Astrocyte of the cerebellum (primary cell): ENCODE data around the gene TFDP2.
"Not testable (repeated sequence)": the region's sequence is repeated elsewhere in the genome, so short reads cannot be mapped to it uniquely, and the experiment has no call there.

ENCODE experiments used
- DNase-seq: peaks from one replicate; pipeline ENCODE4 v3.0.0-alpha.2; 2011; ENCODE audit warnings: low read depth
- H3K4me3 ChIP-seq: 2 replicates; pipeline ENCODE4 v1.5.1; 2011; ENCODE audit warnings: mild to moderate bottlenecking, low read depth, low read length, moderate library complexity
- CTCF ChIP-seq: IDR thresholded peaks from 2 replicates; pipeline ENCODE4 v1.5.1; 2012; ENCODE audit warnings: low read length, low read depth, moderate library complexity, mild to moderate bottlenecking; ENCODE audit errors: missing control alignments
- in situ Hi-C: cut with HindIII; loops from 2 replicates; pipeline ENCODE4 v1.10.0; 2017; ENCODE audit warnings: low sequenced_read_pairs

The TFDP2 gene

GRCh38 chr3:142150271-142150670 lies 927 bp upstream of the TFDP2 start:
- no peak overlapping the region for H3K4me3 ChIP-seq
- DNase-seq = no peak
- TF ChIP-seq CTCF = no peak
- in situ Hi-C loops = no loop called here

- H3K4me3 ChIP-seq = peak overlapping the region; percentile 77
- in situ Hi-C loops = no loop called here
- no peak for TF ChIP-seq CTCF
- no peak for DNase-seq
These were observed 289 bp upstream of the TFDP2 start for GRCh38 chr3:142149673-142149992.

GRCh38 chr3:142148044-142148791 lies 1.1 kb downstream of the TFDP2 start:
- peak overlapping the region; percentile 77 for H3K4me3 ChIP-seq
- no peak for TF ChIP-seq CTCF
- in situ Hi-C loops = no loop called here
- no peak for DNase-seq

GRCh38 chr3:142144587-142144986 lies 4.8 kb downstream of the TFDP2 start:
- in situ Hi-C loops = not testable (repeated sequence)

GRCh38 chr3:142140608-142141285 lies 8.6 kb downstream of the TFDP2 start:
- DNase-seq, H3K4me3 ChIP-seq, in situ Hi-C loops: not testable (repeated sequence)

More at GRCh38 chr3:142144587-142144986, 4.8 kb downstream of the TFDP2 start:
- not testable (repeated sequence) for DNase-seq, H3K4me3 ChIP-seq

GRCh38 chr3:142137089-142137488 lies 12.3 kb downstream of the TFDP2 start:
- DNase-seq, in situ Hi-C loops, H3K4me3 ChIP-seq: not testable (repeated sequence)

GRCh38 chr3:142134799-142135325 lies 14.5 kb downstream of the TFDP2 start:
- H3K4me3 ChIP-seq = no peak overlapping the region
- in situ Hi-C loops = no loop called here
- no peak for TF ChIP-seq CTCF
- DNase-seq = no peak

- in situ Hi-C loops = no loop called here
These were observed 19.7 kb downstream of the TFDP2 start for GRCh38 chr3:142129516-142130171.

More at GRCh38 chr3:142129516-142130171, 19.7 kb downstream of the TFDP2 start:
- no peak for DNase-seq
- peak; percentile 15 for TF ChIP-seq CTCF
- no peak overlapping the region for H3K4me3 ChIP-seq
